Colon (tissue), 2 donors: Measurements from ENCODE around the gene NOS3.

ENCODE experiments used
- FAIRE-seq: peaks from 2 replicates; lab custom pipeline; 2012; peaks lifted over from hg19 to GRCh38; lab: Jason Lieb, UNC
- donor health status: control.
- donor health status: control.

Gene NOS3

DNA sequence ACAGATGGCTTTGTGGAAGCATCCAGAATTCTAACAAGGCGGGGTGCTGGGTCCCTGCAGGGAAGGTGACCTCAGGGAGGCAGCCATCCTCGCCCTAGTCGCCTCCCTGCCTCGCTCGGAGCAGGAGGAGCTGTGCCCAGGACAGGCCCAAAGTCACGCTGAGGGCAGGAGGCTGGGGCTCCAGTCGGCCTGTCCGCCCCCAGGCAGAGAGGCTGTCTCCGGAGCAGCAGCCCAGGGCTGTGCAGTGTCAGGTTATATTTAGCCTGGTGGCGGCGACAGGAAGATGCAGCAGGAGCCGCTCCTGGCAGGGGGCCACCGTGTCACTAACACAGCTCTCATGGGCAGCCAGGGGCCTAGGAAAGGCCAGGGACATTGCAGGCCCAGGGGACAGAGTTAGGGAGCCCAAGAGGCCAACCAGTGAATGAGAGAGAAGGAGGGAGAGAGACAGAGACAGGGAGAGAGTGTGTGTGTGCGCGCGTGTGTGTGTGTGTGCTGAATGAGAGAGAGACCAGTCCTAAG is 26.2 kb upstream of the NOS3 start:
- FAIRE-seq, result no peak

DNA sequence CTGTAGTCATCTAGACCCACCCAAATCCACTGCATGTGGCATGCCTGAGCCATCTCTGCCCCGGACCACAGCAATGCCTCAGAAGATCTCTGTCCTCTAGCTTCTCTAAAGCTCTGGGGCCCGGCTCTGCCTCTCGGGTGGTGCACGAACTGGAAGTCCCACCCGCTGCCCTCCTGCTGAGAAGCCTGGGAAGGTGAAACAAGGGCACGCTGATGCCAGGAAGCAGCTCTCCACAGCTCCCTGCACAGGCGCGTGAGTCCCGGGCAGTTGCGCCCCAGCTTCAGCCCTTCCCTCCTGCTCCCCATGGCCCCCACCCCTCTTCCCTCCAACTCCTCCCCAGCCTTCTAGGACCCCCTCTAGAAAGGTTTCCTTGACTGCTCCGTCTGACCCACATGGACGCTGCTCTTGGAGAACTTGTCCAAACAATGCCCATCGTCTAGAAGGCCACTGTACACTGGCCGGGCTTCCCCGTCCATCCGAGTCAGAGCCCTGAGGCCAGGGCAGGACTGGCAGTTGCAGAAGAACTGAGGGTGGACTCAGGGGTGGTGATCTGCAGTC is 25.5 kb upstream of the NOS3 start:
- no peak for FAIRE-seq

DNA sequence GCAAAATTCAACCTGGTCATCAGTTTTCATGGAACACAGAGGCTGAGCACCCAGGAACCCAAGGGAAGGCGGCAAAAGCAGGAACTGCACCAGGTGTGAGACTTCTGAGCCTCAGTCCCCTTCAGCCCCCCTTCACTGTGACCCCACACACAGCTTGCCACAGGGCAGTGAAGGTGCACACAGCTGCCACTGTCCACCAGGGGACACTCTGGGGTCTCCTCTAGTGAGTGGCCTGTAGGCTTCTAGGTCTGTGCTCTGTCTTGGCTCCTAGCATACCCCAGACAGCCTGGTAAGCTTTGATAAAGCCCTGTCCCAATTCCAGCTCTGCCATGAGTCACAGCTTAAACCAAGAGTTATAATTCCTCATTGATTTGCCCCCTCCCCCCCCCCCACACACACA is 24.8 kb upstream of the NOS3 start:
- FAIRE-seq, result no peak

DNA sequence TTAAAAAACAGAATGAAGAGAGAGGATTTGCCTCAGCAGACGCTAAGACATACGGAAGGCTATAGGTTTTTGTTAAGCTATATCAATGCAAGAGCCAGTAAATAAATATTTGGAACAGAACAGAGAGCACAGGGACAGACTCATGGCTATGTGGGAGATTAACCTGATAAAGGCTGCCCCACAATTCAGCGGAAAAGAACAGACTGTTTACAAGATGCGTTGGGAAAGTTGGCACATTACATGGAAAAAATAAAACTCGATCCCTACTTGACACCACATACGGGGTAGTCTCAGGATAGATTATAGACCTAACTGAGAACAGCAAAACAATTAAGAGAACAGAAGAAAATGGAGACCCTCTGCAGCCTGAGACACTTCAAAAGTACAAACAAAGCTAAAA is 23.5 kb upstream of the NOS3 start:
- FAIRE-seq, result no peak

DNA sequence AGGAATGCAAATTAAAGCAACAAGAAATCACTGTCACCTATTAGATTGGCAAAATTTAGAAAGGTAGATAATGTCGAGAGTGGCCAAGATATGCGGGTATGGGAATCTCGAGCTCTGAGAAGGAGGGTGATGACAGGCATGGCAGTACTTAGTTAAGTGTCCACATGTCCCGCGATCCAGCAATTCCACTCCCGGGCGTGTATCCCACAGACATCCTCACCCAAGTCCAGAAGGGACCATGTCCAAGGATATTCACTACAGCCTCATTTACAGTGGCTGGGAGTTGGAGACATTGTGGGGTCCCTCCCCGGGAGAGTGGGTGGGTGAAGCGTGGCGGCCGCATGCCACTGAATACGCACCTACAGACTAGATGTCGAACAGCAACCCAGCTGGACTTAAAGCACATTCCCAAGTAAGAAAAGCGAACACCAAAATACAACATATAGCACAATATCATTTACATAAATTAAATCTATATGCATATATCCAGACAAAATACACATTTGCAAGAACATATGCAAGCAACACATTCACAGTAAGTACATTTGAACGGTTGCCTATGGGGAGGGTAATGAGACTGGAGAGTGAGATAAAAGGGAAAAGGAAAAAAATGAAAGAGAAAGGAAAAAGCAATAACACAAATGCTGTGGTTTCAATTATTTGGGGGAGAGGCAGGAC is 22.6 kb upstream of the NOS3 start:
- FAIRE-seq, result no peak

DNA sequence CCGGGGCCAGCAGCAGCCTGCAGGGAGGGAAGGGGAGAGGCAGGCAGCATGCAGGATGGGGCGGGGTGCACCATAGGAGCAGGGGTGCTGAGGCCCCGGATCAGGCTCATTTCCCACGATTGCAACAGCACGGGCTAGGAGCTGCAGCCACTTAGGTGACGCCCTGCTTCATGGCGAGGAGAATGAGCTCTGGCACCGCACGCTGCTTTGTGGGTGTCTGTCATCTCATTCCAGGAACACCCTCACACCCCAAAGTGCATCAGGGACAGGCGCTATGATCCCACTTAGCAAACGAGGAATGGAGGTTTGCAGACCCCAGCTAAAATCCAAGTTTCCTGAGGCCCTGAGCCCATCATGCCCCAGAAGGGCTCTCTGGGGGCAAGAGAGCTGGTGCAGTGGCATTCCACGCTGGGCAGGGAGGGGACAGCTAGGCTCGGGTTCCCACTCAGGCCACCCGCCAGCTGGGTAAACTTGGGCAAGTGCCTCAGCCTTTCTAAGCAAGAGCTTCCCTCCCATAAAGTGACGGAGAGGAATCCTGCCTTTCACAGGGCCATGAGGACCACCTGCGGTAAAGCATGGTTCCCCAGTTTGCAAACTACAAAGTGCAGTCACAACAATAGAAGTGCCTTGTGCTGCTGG is 22.0 kb upstream of the NOS3 start:
- no peak for FAIRE-seq

DNA sequence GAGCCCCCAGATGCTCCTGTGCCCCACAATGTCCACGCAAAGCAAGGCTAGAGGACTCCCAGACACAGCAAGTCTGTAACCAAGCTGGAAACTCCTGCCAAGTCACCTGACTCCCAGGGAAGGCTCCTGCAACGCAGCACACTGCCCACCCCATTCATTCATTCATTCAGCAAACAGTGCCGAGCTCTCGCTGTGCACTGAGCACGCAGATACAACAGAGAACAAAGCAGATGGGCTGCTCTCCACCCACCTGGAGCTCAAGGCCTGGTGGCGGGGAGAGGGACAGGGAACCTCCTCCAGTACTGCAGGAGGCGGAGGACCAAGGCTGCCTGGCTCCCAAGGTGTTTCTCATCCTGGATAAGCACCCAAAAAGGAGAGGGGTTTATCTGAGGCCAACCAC is 21.3 kb upstream of the NOS3 start:
- no peak for FAIRE-seq

DNA sequence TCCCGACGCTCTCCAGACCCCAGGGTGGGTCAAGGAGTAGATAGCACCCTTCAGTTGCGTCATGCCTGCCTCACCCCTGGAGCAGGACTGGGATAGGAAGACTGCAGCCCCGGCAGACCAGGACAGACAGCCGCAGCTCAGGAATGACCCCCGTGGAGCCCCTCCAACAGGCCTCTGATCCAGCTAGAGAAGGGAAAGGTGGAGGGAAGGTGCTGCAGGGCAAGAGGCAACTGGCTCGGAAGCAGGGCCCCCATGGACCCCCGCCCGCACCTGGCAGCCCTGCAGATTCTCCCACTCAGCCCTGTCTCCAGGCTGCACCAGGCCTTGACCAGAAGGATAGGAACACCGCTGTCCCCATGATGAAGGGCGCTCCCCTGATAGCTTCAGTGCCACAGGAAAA is 20.4 kb upstream of the NOS3 start:
- no peak for FAIRE-seq

DNA sequence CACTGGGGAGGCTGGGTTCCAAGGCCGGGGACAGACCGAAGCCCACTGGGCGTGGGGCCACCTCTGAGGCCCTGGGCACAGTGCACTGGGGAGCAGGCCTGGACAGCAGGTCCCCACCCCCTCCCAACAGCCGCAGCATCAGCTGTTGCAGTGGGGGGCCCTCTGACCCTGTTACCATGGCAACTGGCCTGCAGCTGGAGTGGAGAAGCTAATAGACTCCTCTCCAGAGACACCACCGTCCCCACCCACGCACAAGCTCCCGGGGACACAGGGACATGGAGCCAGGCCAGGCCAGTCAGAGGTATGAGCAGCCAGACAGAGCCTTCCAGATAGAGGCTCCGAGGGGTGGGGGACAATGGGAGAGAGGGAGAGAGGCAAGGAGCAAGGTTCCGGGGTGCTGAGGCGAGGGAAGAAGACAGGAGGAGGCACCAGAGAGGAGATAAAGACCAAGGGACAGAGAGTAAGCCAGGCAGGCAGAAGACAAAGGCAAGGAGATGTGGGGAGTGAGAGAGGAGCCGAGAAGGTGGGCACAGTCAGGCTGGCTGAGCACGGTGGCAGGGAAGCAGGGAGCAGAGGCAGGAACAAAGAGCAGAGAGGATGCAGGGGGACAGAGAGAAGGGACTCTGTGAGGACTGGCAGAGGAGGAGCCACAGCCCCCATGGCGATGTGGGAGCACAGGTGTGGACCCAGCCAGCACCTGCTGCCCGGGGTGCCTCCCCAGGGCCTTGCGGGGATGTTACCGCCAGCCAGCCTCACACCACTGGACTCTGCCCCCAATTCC is 19.4 kb upstream of the NOS3 start:
- FAIRE-seq, result no peak

DNA sequence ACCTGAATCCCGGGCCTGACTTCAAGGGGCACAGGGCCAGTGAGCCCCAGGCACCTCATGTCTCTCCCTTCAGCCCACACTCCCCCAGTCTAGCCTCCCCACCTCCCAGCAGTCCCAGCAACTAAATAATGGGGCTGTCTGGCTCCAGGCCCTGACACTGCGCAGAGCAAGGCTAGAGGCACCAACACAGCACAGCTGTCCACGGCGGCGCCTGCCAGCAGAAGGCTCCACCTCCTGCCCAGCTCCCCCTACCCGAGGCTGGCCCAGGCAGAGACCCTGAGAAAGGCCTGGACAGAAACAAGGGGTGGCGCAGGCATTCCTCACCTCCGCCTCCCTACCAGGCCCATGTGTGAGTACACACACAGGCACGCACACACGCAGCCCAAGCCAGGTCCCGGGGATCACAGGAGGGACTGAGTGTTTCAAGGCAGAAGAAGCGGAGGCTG is 18.8 kb upstream of the NOS3 start:
- no peak for FAIRE-seq

DNA sequence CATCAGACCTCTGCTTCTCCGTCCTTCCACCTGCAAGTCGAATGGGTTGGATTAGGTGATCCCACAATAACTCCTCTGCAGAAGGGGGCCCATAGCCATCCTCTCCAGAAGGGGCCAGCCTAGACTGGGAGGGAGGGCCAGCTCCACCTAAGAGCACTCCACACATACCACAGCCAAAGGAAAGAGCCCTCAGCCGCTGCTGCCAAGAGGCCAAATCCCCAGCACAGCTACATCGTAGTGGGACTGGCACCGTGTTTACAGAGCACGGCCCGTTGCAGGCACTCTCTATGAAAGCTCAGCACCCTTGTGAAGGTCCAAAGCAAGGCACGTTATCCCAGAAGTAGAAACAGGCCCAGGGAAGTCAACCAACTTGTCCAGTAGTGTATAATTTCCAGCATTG is 18.1 kb upstream of the NOS3 start:
- no peak for FAIRE-seq

DNA sequence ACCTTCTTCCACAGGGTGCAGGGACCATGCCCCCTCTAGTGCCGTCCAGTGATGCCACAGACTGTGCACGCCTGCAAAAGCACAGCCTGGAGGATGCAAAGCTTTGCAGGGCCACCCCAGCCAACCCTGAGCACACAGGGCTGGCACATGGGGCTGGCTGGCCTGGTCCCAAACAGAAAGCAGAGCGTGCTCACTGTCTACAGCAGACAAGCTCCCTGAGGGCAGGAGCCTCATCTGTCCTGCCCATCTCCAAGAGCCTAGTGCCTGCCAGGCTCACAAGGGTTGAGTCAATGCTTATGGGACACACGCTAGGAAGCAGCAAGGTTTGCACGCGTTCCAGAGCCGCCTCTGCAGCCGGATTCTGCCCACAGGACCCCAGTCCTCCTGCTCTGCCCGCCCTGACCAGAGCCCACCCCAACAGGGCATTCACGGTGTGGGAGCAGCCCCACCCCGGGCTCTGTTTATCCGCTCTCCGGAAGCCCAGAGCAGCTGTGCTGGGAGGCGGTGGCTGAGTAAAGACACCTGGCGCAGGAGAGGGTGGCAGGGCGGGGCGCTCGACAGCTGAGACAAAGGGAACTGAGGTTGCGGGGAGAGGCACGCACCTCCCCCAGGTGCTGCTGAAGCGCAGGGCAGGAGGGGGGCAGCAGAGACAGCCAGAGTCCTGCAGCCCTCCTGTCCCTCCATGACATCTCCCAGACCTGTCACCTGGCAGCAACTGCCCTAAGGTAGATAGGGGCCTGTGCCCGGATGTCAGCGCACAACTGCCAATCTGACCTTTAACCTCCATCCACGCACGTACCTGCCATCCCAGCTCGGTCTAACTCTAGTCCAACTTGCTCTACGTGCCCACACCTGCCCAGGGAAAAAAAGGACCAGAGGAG is 17.0 kb upstream of the NOS3 start:
- FAIRE-seq, result no peak

DNA sequence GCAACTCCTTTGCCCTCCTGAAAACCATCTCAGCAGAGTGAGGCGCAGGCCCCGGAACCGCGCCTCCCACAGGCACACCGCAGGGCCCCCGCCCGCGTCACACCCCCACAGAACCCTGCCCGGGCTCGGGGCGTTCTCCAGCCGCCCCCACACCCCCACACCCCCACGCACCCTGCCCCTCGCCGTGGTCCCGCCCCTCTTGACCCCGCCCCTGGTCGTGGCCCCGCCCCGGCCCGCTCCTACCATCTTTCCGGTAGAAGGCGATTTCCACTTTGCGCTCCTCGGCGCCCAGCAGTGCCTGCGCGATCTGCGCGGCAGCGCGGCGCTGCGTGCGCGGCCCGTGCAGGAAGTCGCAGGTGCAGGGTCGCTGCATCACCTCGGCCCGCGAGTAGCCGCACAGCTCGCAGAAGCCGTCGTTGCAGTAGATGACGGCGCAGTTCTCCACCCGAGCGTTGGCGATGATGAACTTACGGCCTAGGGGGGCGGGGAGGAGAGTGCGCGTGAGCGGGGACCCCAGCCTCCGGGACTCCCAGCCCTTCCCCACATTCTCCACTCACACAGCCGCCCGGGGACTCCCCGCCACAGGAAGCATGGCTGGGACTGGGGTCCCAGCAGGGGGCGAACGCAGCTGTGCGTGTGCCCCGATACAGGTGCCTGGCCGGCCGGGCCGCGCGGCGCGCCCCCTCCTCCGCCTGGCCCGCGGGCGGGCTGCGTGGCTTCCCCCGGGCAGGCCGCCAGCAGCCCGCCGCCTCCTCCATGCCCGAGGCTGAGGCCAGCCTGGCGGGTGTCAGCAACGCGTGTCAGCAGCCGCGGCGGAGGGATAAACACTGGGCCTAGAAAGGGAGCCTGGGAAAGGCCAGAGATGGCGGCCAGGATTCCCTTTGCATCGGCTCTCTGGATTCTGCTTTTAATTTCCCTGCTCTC is 16.1 kb upstream of the NOS3 start:
- FAIRE-seq, result no peak

DNA sequence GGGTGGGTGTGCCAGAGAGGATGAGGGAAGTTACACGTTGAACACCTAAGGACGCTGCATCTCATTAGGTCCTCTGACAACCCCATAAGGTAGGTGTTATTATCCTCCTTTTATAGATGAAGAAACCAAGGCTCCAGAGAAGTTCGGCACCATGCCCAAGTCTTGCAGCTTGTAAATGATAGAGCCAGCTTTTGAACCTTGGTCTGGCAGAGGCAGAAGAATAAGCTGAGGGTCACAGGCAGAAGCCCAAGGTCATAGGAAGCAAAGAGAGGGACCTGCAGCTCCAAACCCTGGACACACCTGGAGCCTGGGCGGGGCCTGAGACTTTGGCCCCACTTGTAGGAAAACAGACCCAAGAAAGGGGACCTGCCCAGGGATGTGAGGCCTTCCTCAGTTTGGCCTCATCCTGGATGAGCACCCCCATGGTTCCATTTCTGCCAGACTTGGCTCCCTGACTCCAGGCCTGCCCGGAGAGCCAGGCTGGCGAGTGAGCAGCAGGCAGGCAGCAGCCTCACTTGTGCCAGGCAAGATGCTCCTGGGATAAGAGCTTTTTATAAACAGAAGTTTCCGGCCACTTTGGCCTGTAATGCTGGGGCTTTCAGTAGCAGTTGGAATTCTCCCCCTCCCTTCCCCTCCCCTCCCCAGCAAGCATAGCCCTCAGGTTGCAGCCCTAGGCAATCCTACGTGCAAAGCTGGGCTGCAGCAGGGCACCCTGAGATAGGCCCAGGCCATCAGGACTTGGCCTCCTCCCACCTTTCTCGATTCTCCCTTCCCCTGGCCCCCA is 15.1 kb upstream of the NOS3 start:
- FAIRE-seq, result no peak

DNA sequence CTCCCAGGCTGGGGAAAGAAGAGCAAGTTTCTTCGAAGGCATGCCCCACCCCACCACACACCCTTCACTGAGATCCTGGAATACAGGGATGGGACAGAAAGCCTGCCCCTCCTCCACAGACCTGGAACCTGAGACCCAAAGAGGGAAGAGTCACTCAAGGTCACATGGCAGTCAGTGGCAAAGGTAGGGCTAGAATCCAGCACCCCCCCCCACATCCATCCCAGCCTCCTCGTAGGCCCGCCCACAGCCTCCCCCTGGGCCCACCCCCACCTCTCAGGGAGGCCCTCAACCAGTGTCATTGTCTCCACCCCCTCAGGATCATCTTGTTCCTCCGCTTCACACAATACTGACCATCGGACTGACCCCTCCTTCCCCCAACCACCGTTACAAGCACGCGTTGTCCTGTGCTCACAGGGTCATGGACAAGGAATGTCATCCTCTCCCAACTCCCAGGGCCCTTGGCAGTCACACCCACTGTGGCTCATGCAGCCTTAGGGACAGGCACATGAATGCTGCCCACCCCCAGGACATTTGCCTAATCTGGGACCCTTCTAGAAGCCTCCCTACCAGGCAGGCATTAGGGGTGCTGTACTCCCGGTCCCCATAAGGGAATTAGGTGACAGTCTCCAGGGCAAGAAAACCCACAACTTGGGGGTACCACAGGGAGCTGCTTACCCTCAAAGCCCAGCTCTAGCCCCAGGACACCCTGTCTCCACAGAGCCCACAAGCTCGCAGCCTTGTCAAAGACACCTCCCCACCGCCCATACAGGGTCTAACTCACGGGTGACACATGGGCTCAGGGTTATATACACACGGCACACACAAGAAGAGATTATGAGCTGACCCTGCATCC is 14.1 kb upstream of the NOS3 start:
- FAIRE-seq, result no peak

DNA sequence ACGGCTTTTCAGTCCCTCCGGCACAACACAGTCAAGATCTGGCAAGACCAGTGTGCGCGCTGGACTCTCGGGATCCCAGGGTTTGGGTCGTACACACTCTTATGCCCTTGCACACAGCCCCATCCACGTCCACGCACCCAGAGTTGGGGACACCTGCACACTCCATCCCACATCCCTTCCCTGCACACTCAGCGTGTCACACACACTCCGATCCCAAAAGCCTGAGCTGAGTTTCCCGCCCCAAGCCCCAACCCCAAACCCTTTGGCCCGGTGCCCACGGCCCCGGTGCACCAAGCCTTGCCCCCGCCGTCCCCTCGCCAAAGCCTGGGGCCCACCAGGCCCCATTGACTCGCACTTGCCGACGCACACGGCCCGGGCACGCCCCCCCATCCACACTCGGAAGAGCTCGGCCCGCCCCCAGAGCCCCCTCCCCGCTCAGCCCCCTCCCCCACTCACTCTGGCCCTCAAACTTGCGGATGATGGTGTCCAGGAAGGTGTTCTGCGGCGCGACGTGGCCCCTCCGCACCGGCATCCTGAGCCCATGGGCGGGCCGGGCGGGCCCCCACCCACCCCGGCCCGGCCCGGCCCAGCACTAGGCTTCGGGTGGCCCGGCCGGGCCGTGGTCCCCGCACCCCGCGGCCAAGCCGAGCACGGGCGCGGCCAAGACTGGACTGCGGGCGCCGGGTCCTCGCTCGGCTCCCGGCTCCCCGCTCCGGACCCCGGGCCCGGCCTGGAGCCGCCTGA is 13.3 kb upstream of the NOS3 start:
- no peak for FAIRE-seq

DNA sequence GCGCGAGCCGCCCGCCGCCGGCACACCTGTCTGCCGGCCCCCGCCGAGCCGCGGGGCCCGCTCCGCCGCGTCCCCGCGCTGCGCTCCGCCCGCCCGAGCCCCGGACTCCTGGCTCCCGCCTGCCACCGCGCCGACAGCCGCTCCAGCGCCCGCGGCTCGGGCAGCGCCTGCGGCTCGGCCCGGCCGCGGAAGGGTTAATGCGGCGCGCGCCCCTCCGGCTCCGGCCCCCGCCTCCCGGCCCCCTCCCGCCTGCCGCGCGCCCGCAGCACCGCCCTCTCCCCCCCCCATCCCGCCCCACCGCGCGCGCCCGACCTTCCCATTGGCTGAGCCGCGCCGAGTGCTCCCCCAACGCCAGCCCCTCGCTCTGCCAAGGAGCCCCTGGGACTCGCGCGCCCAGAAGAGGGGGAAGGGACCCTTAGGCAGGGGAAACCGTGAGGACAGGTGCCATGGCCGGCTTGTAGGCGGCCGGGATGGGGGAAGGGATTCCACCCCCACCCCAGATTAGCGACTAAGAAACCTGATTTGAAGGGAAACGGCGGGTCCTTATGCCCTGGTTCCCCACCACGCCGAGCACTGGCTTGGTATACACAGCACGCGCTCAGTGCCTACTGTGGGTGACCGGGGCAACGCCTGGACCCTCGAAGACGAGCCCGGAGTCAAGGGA is 12.6 kb upstream of the NOS3 start, which contains the start of gene KCNH2:
Gene KCNH2 (minus strand): TSS at position 196 of the 664 bp plus-strand sequence. CDS start 408 bp downstream, outside the sequence.
- FAIRE-seq, result no peak
